ENCODE results near the gene DDR2.
"Not testable (repeated sequence)": the region's sequence is repeated elsewhere in the genome, so short reads cannot be mapped to it uniquely, and the experiment has no call there.

DDR2 gene

DNA sequence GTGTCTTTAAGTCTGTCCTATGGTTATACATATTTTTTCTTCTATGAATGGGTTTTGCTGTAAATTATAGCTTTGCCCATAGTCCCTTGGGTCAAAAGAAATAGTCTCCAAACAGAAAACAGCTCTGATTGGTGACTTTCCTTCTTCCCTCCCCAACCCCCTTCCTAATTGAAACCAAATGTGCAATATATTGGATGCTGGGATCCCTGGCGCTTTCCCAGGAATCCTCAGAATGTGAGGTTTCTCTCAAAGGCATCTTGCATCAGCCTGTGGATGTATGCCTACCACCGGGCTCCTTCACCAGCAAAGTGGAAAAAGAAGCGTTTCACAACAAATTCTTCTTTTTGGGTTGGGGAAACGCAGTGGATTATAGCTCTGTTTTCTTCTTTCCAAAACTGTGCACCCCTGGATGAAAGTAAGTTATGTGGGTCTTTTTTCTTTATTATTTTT, at the start of gene DDR2:
DDR2 (plus strand) TSS at position 248 of the 450 bp plus-strand sequence. CDS start 86,600 bp downstream, outside the sequence.
- DNase-seq (ENCODE audit: low spot score), result no peak

DNA sequence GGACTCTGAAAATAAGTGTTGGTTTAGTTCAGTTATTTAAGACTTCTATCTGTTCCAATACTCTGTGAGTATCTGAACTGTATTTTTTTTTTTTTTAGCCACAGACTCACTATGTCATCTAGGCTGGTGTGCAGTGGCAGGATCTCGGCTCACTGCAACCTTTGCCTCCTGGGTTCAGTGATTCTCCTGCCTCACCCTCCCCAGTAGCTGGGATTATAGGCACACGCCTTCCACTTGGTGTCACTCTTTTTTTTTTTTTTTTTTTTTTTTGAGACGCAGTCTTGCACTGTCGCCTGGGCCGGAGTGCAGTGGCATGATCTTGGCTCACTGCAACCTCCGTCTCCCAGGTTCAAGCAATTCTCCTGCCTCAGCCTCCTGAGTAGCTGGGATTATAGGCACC, 49.4 kb upstream of the DDR2 start:
- DNase-seq (ENCODE audit: low spot score), result not testable (repeated sequence)

DNA sequence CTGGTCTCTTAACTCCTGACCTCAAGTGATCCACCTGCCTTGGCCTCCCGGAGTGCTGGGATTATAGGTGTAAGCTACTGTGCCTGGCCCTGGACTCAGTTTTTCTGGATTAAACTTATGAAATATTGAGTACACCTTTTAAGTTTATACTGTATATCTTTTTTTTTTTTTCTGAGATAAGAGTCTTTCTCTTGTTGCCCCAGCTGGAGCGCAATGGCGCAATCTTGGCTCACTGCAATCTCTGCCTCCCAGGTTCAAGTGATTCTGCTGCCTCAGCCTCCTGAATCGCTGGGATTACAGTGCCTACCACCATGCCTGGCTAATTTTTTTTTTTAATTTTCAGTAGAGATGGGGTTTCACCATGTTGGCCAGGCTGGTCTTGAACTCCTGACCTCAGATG, 47.2 kb upstream of the DDR2 start:
- not testable (repeated sequence) for DNase-seq (ENCODE audit: low spot score)

DNA sequence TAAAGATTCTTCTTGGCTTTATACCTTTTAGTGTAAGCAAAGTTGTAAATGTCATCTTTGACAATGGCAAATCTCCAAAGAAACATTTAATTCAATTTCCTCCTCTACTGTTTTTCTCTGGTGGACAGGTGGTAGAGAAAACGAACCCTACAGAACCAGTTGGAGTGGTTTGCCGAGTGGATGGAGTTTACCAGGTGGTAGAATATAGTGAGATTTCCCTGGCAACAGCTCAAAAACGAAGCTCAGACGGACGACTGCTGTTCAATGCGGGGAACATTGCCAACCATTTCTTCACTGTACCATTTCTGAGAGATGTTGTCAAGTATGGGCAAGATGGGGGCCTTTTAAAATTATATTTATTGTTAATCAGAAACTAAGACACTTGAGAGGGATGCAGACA, 44.9 kb upstream of the DDR2 start:
- no peak for DNase-seq (ENCODE audit: low spot score)

DNA sequence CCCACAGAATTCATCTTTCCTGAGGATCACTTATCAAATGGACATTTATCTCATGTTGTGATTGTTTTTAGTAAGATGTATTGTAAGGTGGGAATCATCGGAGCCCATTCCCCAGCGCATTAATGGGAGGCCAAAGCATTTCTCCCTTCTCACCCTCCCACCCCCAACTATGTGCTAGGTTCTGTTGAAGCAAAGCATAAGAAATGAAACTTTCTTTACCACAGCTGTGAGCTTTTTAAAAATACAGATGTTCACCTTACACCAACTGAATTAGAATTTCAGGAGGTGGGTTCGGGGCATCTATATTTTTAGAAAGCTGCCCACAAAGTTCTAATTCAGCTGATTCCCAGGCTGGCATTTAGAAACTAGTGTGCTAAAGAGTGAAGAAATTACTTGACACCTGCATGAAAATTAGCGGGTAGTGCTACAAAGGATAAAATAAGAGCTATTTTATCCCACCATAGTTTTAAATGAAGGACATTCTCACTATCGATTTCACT, 44.5 kb upstream of the DDR2 start:
- DNase-seq (ENCODE audit: low spot score), result no peak

DNA sequence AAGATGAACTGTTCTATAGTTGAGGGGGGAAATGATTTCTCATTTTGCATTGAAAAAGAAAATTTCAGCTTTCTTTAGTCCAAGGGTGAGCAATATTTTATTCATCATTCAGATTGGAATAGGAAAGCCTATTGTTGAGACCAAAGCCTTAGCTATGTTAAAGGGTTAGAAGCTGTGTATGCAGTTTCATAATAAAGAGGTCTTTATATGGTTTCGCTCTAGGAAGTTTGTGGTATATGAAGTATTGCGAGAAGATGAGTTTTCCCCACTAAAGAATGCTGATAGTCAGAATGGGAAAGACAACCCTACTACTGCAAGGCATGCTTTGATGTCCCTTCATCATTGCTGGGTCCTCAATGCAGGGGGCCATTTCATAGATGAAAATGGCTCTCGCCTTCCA, 42.2 kb upstream of the DDR2 start:
- no peak for DNase-seq (ENCODE audit: low spot score)

DNA sequence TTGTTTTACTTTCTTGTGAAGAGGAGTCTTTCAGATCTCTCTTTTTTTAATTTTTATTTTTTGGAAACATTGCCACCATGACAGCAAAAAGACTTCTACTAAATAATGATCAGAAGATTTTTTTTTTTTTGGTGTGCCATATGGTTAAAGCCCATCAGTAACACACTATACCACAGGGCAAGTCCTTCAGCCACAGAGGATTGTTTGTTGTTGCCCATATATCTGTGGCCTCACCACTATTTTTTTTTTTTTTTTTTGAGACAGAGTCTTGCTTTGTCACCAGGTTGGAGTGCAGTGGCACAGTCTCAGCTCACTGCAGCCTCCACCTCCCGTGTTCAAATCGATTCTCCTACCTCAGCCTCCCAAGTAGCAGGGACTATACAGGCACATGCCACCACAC, 41.6 kb upstream of the DDR2 start:
- no peak for DNase-seq (ENCODE audit: low spot score)

DNA sequence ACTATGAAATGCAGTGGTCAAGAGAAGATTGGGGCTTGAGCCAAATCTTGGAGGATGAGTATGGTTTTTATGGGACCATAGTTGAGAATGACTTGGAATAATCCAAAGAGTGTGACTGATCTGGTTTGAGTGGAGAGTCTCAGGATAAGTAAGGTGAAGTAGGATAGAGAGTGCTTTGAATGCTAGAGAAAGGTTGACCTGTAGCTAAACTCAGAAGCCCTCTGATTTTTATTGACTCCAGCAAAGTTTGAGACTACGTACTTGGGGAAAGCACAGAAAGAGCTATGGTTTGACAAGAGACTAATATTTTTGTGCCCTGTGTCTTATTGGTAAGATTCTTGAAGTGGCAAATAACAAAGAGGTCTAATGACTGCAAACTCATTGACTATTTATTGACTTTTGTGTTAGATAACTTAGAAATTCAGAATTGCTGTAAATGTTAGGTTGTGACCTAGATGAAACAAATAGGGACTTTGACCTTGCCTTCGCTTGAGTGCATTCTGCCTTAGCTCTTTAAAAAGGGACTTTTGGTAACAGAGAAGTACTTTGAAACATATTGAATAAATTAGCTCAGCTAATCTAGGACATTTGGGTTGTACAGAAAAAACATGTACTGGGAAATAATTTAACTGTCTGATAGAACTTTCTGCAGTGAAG, 35.6 kb upstream of the DDR2 start:
- DNase-seq (ENCODE audit: low spot score), result no peak

DNA sequence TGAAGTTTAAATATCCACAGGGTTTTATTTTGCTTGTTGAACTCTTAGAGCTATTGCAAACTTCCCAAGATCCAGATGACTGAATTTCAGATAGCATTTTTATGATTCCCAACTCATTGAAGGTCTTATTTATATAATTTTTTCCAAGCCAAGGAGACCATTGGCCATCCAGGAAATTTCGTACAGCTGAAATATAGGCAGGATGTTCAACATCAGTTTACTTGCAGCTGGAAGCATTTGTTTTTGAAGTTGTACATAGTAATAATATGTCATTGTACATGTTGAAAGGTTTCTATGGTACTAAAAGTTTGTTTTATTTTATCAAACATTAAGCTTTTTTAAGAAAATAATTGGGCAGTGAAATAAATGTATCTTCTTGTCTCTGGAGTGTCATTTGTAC, 32.8 kb upstream of the DDR2 start:
- no peak for DNase-seq (ENCODE audit: low spot score)

DNA sequence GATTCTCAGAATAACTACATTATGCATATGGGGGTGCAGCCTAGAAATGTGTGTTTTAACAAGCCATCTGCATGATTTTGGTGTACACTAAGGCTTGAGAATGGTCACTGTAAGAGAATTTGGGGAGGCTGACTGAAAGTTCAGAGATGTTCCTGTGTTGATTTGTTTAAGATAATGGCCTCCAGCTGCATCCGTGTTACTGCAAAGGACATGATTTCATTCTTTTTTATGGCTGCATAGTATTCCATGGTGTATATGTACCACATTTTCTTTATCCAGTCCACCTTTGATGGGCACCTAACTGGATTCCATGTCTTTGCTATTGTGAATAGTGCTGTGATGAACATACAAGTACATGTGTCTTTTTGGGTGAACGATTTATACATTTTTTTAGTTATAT, 29.1 kb upstream of the DDR2 start:
- DNase-seq (ENCODE audit: low spot score), result not testable (repeated sequence)

DNA sequence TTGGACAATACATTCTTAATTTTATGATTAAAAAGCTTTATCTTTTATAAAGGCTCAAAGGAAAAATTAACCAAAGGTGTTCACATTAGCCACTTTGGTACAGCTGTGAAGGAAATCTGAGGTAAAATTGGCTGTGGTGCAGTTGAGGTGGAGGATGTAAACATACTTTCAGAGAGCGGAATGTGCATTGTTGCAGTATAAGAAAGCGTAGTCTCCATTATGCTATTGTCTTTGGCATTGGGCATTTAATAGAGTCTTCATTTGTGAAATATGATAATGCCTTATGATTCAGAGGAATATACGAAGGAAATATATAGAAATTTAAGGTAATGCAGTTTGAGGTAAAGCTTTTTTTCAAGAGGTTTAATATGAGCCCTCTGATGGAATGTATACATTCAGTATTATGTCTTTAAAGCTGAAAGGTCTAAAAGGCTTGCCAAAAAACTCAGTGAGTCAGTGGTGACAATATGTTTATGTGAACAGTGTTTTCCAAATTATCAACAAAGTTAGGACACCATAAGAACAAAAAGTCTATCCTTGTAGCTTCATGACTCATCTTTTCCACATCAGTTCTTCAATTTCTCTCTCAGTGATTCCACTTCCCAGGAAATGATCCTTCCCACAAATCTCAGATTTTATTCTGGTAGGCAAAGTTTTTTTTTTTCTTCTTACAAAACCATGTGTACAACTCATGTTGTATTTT, 26.9 kb upstream of the DDR2 start:
- no peak for DNase-seq (ENCODE audit: low spot score)

DNA sequence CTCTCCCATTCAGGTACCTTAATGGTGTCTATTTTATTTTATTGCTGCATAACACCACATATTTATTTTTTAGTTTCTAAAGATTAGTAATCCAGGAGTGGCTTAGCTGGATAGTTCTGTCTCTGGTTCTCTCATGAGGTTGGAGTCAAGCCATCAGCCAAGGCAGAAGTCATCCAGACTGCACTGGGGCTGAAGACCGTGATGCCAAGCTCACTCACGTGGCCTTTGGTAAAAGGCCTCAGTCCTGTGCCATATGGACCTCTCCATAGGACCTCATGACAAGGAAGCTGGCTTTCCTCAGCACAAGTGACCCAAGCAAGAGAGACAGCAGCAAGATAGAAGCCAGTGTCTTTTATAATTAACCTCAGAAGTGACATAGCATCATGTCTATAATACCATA, 23.0 kb upstream of the DDR2 start:
- no peak for DNase-seq (ENCODE audit: low spot score)

DNA sequence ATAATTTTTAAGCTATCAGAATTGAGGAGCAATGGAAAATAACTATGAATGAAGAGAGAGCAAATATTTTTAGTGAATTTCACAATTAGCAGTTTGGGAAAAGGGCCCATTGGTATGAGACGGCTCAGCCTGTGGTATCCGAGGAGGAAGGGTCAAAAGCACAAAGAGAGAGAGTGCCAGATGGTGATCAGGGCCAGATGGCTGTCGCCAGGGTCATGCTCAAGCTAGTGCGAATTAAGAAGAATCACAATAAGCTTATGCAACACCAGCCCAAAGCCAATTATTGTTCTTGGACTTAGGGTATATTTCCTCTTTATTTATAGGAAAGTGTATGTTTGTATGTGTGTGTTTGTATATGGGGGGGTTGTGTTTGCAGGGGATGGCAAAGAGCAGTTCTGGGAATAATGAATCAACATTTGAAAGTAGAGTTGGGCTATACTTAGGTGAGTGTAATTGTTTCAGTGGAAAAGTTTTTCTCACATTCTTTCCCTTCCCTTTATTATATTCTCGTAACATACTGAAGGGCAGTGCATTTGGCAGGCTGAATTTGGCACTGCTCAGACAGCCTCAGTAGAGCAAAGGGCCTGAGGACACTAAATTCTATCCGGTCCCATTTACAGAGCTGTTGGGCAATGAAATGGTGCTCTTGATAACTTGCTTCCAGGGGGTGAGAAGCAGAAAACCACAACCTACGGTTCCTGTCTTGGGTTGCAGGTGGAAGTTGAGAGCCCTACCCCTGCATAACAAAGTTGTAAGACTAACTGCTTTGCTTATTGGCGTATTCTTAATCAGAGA, 19.5 kb upstream of the DDR2 start:
- no peak for DNase-seq (ENCODE audit: low spot score)

DNA sequence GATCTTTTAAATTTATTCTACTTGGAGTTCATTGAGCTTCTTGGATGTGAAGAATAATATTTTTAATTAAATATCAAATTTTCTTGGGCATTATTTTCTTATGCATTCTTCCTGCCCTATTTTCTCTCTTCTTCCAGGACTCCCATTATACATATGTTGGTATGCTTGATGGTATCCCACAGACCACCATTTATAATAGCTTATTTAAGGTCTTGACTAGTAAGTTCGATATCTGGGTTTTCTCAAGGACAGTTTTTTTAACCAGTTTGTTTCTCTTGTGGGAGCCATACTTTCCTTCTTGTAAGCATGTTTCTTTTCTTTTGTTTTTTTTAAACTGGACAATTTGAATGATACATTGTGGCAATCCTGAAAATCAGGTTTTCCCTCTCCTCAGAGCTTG, 15.4 kb upstream of the DDR2 start:
- DNase-seq (ENCODE audit: low spot score), result no peak

DNA sequence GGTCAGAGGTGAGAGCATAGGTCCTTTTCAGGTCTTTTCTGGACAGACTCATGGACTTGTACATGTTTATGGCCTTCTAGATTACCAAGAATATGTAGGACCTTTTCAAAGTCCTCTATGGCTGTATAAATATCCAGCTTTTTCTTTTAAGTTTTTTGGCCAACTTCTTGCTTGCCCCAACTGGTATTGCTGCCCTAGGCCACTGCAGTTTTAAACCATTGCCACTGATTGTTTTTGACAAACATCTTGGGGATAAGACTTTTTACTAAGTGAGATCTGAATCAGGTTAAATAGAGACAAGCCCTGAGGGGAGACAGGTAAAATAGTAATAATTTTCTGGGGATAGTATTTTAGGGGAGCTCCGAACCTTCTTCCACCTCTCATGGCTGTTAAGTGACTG, 14.8 kb upstream of the DDR2 start:
- DNase-seq (ENCODE audit: low spot score), result no peak

DNA sequence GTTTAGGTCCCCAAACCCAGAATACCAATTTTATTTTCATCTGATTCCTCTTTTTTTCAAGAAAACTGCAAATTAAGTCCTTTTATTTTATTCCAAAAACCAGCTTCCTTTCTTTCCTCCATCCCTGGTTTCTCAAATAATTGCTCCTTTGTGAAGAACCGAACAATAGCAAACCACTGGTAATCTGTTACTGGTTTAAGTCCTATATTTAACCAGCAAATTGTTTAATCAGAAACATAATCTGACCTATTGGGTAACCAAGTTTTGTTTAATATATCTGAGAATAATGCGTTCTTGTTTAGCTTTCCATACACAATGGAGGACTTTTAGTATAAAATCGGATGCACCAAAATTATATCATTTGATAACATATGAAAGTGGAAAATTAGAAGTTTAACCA, 13.2 kb upstream of the DDR2 start:
- DNase-seq (ENCODE audit: low spot score), result no peak

DNA sequence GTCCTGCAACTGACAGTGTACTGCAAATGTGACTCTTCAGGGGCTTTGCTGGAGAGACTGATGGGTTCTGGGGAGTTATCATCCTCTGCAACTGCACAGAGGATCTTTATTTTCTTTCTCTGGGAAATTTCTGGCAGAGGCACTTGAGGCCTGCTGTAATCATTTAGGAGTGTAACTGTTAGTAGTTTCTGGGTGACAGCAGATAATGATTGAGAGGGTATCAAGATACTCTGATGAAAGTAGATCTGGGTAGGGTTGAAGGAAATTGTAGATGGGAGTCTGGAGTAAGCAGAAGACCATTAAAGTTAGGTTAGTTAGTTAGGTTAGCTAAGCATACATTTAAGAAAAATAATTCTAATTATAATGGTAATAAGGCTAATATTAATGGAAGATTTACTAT, 11.0 kb upstream of the DDR2 start:
- no peak for DNase-seq (ENCODE audit: low spot score)

DNA sequence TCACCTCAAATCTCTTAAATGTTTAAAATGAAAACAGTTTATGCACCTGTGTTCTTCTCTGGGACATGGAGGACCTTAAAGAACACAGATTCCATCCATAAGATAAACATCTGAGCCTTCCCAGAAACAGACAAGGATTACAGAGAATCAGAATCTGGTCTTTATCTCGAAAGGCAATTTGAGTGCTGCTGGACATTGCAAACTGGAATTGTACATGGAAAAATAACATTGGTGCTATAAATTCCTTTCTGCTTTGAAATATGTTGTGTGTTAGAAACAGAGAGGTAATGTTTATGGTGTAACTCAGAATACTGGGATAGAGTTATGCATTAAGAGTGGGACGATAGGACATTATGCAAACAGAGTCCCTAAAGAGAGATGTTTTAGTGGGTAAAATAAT, 6.6 kb upstream of the DDR2 start:
- DNase-seq (ENCODE audit: low spot score), result no peak

DNA sequence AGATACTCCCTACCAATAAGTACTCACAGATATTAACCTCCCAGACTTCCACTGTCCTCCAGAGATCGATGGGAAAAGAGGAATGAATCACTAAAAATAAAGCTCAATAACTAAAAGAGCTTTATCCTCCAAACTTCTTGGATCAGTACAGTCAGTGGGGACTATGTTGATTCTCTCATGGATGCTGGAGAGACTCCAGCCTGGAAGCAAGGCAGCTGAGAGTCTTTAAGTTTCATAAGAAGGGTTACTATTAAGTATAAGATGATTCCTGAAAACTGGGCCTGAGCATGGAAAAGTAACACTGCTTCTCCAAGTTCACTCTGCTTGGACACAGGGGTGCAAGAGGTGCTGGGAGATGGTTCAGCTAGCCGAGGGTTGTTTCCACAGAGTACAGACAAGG, 6.2 kb upstream of the DDR2 start:
- no peak for DNase-seq (ENCODE audit: low spot score)

DNA sequence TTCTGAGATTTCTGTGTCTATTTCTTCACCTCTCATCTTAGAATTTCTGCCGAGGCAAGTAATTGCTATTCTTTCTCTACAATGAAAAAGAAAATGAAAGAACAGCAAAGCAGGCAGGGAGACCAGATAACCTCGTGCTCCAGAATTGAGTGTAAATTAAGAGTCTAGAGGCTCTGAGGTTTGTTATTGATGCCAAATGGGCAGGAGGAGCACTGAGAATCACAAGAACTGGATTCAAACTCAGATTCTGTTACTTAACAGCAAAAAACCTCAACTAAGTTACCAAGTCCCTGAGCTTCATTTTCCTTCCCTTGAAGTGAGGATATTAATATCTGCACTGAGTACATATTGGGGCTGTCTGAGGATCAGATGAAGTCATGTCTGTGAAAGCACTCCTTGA, 5.5 kb upstream of the DDR2 start:
- no peak for DNase-seq (ENCODE audit: low spot score)

DNA sequence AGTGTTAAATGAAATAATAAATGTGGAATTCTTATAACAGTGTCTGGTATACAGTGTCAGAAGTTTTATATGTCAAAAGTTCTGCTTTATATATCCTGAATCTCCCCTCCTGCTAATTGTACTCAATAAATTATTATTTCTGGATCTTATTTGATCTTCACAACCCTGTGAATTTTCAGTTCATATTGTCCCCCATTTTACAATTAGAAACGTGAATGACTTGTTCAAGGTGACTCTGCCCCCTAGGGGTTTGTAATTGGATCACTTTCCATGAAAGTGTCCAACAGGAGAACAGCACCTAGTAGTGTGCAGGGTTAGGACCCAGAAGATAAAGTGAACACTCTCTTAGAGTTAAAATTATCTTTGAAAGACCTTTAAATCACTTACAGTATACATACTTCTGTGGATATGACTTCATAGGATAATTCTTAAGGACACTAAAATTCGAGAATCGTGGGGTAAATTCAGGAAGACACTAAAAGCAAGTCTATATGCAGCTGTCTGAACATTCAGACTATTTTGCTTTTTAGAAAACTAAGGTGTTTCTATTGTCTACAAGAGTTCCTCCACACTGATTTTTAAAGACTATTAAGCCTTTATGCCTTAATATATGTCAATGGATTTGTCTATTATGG, 4.5 kb upstream of the DDR2 start:
- no peak for DNase-seq (ENCODE audit: low spot score)

DNA sequence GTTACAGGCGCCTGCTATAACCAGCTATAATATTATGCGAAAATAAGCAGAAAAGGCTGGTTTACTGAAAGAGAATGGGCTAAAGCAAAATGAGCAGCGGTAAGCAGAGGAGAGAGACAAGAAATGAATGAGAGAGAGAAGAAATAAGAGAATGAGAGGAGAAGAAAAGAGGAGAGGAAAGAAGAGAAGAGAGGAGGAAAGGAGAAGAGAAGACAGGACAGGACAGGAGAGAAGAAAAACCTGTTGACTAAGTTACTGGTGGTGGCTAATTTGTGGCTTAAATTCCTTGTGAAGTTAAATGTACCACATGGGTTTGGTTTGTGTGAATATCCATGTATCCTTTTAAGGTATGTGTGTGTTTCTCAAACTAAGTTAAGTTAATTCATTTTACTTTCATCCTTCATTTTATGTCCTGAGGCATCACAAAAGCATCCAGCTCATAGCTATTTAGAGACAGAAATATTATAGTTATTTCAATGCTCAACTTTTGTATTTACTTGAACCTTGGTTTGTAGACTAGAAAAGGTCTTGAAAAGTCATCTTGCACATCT, 3.1 kb upstream of the DDR2 start:
- DNase-seq (ENCODE audit: low spot score), result no peak

Data from HuH-7.5 (cell line).